A673 (cell line): Measurements from ENCODE around the gene RFT1. TPM values are rescaled to one million over a fixed set of nuclear protein-coding genes. Genes with fewer than 3 reads are reported as not detected.

Experiments
- BruUV-seq: library from RNA; stranded (reverse); fragments of 400-500 nt; replicated peaks from 2 replicates; lab custom pipeline; 2021; lab: Mats Ljungman, UMichigan
- CTCF ChIA-PET: fragments of 300-600 bp; sonication (Branson Sonifier 250); formaldehyde crosslinking; loops from one replicate; lab custom pipeline; 2022; ENCODE audit warnings: antibody characterized with exemption; lab: Charles Lee
- POLR2A ChIA-PET: fragments of 300-600 bp; sonication (Branson Sonifier 250); formaldehyde crosslinking; loops from one replicate; lab custom pipeline; 2022; ENCODE audit warnings: antibody characterized with exemption; ENCODE audit not compliant: low non-redundant PET; lab: Charles Lee
- DNase-seq: peaks from one replicate; pipeline ENCODE4 v3.0.0-alpha.2; 2015; ENCODE audit warnings: low spot score
- H3K27ac ChIP-seq: fragments of 200-600 bp; sonication (generic); 2 replicates; pipeline ENCODE4 v1.5.1; 2016; ENCODE audit warnings: mixed run types, low read depth, mild to moderate bottlenecking, mixed read lengths, antibody characterized with exemption, low read length; ENCODE audit not compliant: poor library complexity, severe bottlenecking
- H3K27me3 ChIP-seq: fragments of 200-600 bp; sonication (generic); replicated peaks from 2 replicates; pipeline ENCODE4 v1.6.1; 2017; ENCODE audit warnings: mixed run types, low read depth, mild to moderate bottlenecking, mixed read lengths, antibody characterized with exemption, low read length; ENCODE audit not compliant: insufficient read depth, poor library complexity
- H3K36me3 ChIP-seq: fragments of 200-600 bp; sonication (generic); 2 replicates; pipeline ENCODE4 v1.6.1; 2016; ENCODE audit warnings: mixed run types, mild to moderate bottlenecking, mixed read lengths, antibody characterized with exemption, low read length; ENCODE audit not compliant: insufficient read depth, poor library complexity, severe bottlenecking
- H3K4me1 ChIP-seq: fragments of 200-600 bp; sonication (generic); 2 replicates; pipeline ENCODE4 v1.6.1; 2017; ENCODE audit warnings: mixed run types, mild to moderate bottlenecking, mixed read lengths, antibody characterized with exemption, low read length; ENCODE audit not compliant: insufficient read depth, poor library complexity, severe bottlenecking
- H3K4me3 ChIP-seq: fragments of 200-600 bp; sonication (generic); 2 replicates; pipeline ENCODE4 v1.5.1; 2016; ENCODE audit warnings: low read depth, mixed run types, mild to moderate bottlenecking, mixed read lengths, low read length; ENCODE audit not compliant: poor library complexity, severe bottlenecking
- H3K9me3 ChIP-seq: fragments of 200-600 bp; sonication (generic); 2 replicates; pipeline ENCODE4 v1.6.1; 2016; ENCODE audit warnings: mixed run types, low read depth, mild to moderate bottlenecking, mixed read lengths, antibody characterized with exemption, low read length; ENCODE audit not compliant: poor library complexity, severe bottlenecking
- CTCF ChIP-seq: fragments of 300-800, 200-600 bp; sonication (generic); conservative IDR thresholded peaks from 2 replicates; pipeline ENCODE4 v1.5.1; 2017; ENCODE audit warnings: low read depth, mild to moderate bottlenecking, antibody characterized with exemption, low read length, moderate library complexity, mixed read lengths
- EZH2 ChIP-seq: fragments of 200-600 bp; sonication (generic); IDR thresholded peaks from 2 replicates; pipeline ENCODE4 v1.6.1; 2017; ENCODE audit warnings: borderline replicate concordance, low read depth, mild to moderate bottlenecking, mixed read lengths, antibody characterized with exemption, low read length; ENCODE audit not compliant: poor library complexity, severe bottlenecking
- intact Hi-C: fragments of 100-400 bp; cut with micrococcal nuclease; formaldehyde crosslinking; loops from one replicate; pipeline ENCODE4 v1.10.0; 2022; ENCODE audit not compliant: unreplicated experiment
- total RNA-seq: library from RNA; stranded (reverse); gene quantifications from 2 replicates; pipeline ENCODE4 v1.2.3, GENCODE V29; 2021

Gene RFT1
- total RNA-seq, 1 experiment from 2014 or later, result 16.7 TPM

- TF ChIP-seq EZH2 (no peak), CTCF (no peak)
- no peaks in the 10 kb centered on the region for H3K4me1 ChIP-seq
- DNase-seq, result no peak
- H3K27ac ChIP-seq, result no peak overlapping the region
- BruUV-seq, result no TSS peak
- no peaks in the 10 kb centered on the region for H3K36me3 ChIP-seq
- H3K27me3 ChIP-seq, result no peaks in the 10 kb centered on the region
- POLR2A ChIA-PET, result no interaction called here
- intact Hi-C loops, result no loop called here
- H3K4me3 ChIP-seq, result no peak overlapping the region
- H3K9me3 ChIP-seq, result no peaks in the 10 kb centered on the region
- CTCF ChIA-PET, result no interaction called here
These were observed 27.8 kb upstream of the RFT1 start for GRCh38 chr3:53157974-53158580.

DNA sequence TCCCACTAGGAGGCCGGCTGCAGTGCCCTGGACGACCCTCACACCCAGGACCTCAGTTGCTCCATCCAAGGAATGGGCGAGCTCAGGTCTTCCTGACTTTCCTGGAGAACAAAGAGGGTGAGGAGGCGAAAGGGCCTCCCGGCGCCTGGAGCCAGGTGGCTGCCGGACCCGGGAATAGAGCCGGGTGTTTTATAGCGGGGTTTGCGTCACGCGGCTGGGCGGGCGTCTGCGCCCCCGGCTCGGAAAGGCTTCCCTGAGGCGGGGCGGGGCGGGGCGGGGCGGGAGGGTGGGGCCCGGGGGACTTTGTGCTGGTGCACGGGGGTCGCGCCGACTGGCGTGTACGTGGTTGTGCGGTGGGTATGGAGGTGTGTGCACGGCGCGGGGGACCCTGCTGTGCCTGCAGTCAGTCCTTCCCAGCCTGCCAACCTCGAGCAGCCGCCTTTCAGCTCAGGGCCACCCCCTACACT is 26.2 kb upstream of the RFT1 start:
- Histone ChIP-seq H3K4me1 (no peaks in the 10 kb centered on the region), H3K4me3 (no peak overlapping the region), H3K27ac (no peak overlapping the region), H3K9me3 (no peaks in the 10 kb centered on the region), H3K27me3 (no peaks in the 10 kb centered on the region), H3K36me3 (no peaks in the 10 kb centered on the region)
- intact Hi-C loops, result no loop called here
- CTCF ChIA-PET, result no interaction called here
- POLR2A ChIA-PET, result no interaction called here
- DNase-seq, result no peak
- no TSS peak for BruUV-seq
- TF ChIP-seq EZH2, result no peak
- no peak for TF ChIP-seq CTCF

- Histone ChIP-seq H3K4me3 (no peak overlapping the region), H3K4me1 (no peaks in the 10 kb centered on the region), H3K9me3 (no peaks in the 10 kb centered on the region), H3K27ac (no peak overlapping the region), H3K27me3 (no peaks in the 10 kb centered on the region), H3K36me3 (no peaks in the 10 kb centered on the region)
- ChIA-PET POLR2A (no interaction called here), CTCF (no interaction called here)
- TF ChIP-seq EZH2 (no peak), CTCF (no peak)
- BruUV-seq, result no TSS peak
- DNase-seq, result no peak
- intact Hi-C loops, result no loop called here
These were observed 25.5 kb upstream of the RFT1 start for GRCh38 chr3:53155760-53156159.
